Stimulated activated CD8-positive, alpha-beta memory T cell treated with anti-CD3 and anti-CD28 coated beads, Interleukin-15, amount 100 ng/mL, for 48 hours (primary cell): ENCODE measurements around the gene SLC30A3.

ENCODE experiments used
- DNase-seq, 2 donors: peaks; one replicate each; pipeline ENCODE4 v3.0.0-alpha.2; 2020; ENCODE audit warnings: low read depth in 2 of 2

The SLC30A3 gene

GRCh38 chr2:27203741-27204140 is 59.1 kb downstream of the SLC30A3 start:
- no peak for DNase-seq
